Skin epidermis (tissue), 12 donors: Measurements from ENCODE around the gene NGFR.
A peak's percentile ranks its signal among the peaks of the same experiment; 100 is the strongest.

Experiments
- H3K27ac ChIP-seq, 21 experiments: fragments of 200-600 bp; sonication (generic) in 11 of 21; one replicate each; pipeline ENCODE4 v1.5.0; 2020; ENCODE audit warnings: mild to moderate bottlenecking in 3 of 21, inconsistent platforms in 2 of 21, moderate library complexity in 2 of 21
- H3K4me3 ChIP-seq, 7 experiments: fragments of 200-600 bp; sonication (generic) in 2 of 7; one replicate each; pipeline ENCODE4 v1.5.0; 2020; ENCODE audit warnings: inconsistent platforms in 2 of 7, mild to moderate bottlenecking in 2 of 7, moderate library complexity in 1 of 7

Gene NGFR

GRCh38 chr17:49468811-49469385 is 26.2 kb upstream of the NGFR start:
- no peak overlapping the region for H3K27ac ChIP-seq
- H3K4me3 ChIP-seq: no peak overlapping the region

- Histone ChIP-seq H3K4me3 (no peak overlapping the region), H3K27ac (peak overlapping the region in 2 of 21 experiments; percentile 31 to 42)
Measured at GRCh38 chr17:49469831-49470810, 25.0 kb upstream of the NGFR start.

GRCh38 chr17:49471089-49471683 is 23.9 kb upstream of the NGFR start:
- H3K27ac ChIP-seq: peak overlapping the region in 1 of 21 experiments; percentile 18
- no peak overlapping the region for H3K4me3 ChIP-seq

- no peak overlapping the region for H3K4me3 ChIP-seq
- H3K27ac ChIP-seq: peak overlapping the region in 1 of 21 experiments; percentile 18
Measured at GRCh38 chr17:49471769-49472168, 23.3 kb upstream of the NGFR start.

GRCh38 chr17:49472527-49472926 is 22.6 kb upstream of the NGFR start:
- no peak overlapping the region for H3K27ac ChIP-seq
- H3K4me3 ChIP-seq: no peak overlapping the region

- Histone ChIP-seq H3K4me3 (no peak overlapping the region), H3K27ac (no peak overlapping the region)
Measured at GRCh38 chr17:49473900-49474751, 21.0 kb upstream of the NGFR start.

GRCh38 chr17:49477709-49478108 is 17.4 kb upstream of the NGFR start:
- H3K4me3 ChIP-seq: no peak overlapping the region
- no peak overlapping the region for H3K27ac ChIP-seq

GRCh38 chr17:49480836-49481615 is 14.1 kb upstream of the NGFR start:
- Histone ChIP-seq H3K4me3 (no peak overlapping the region), H3K27ac (no peak overlapping the region)

- Histone ChIP-seq H3K27ac (no peak overlapping the region), H3K4me3 (no peak overlapping the region)
Measured at GRCh38 chr17:49482144-49482817, 12.8 kb upstream of the NGFR start.

GRCh38 chr17:49483599-49484509 is 11.2 kb upstream of the NGFR start:
- H3K4me3 ChIP-seq: no peak overlapping the region
- H3K27ac ChIP-seq: no peak overlapping the region

GRCh38 chr17:49484588-49484987 is 10.5 kb upstream of the NGFR start:
- Histone ChIP-seq H3K4me3 (no peak overlapping the region), H3K27ac (no peak overlapping the region)

GRCh38 chr17:49486012-49486641 is 9.0 kb upstream of the NGFR start:
- Histone ChIP-seq H3K27ac (no peak overlapping the region), H3K4me3 (no peak overlapping the region)

GRCh38 chr17:49487183-49487582 is 7.9 kb upstream of the NGFR start:
- no peak overlapping the region for H3K27ac ChIP-seq
- no peak overlapping the region for H3K4me3 ChIP-seq

GRCh38 chr17:49488612-49489011 is 6.5 kb upstream of the NGFR start:
- no peak overlapping the region for H3K4me3 ChIP-seq
- no peak overlapping the region for H3K27ac ChIP-seq

- no peak overlapping the region for H3K27ac ChIP-seq
- no peak overlapping the region for H3K4me3 ChIP-seq
Measured at GRCh38 chr17:49489348-49489747, 5.7 kb upstream of the NGFR start.

GRCh38 chr17:49490276-49490675 is 4.8 kb upstream of the NGFR start:
- Histone ChIP-seq H3K27ac (no peak overlapping the region), H3K4me3 (no peak overlapping the region)

GRCh38 chr17:49491192-49491769 is 3.8 kb upstream of the NGFR start:
- H3K4me3 ChIP-seq: no peak overlapping the region

More at GRCh38 chr17:49491192-49491769, 3.8 kb upstream of the NGFR start:
- no peak overlapping the region for H3K27ac ChIP-seq
